Mucosa of rectum (tissue), 2 donors: ENCODE results near the gene KCNB1.
A peak's percentile ranks its signal among the peaks of the same experiment; 100 is the strongest.

Experiments used
- H3K27ac ChIP-seq, 2 donors: one replicate each; pipeline ENCODE4 v1.7.0; 2013; ENCODE audit warnings: inconsistent platforms in 2 of 2, low read depth in 2 of 2, low read length in 2 of 2
- H3K27me3 ChIP-seq, 2 donors: one replicate each; pipeline ENCODE4 v1.7.0; 2013; ENCODE audit warnings: low read length in 2 of 2; ENCODE audit not compliant: control insufficient read depth in 2 of 2, insufficient read depth in 2 of 2
- H3K36me3 ChIP-seq, 2 donors: one replicate each; pipeline ENCODE4 v1.7.0; 2013; ENCODE audit warnings: low read length in 2 of 2; ENCODE audit not compliant: control insufficient read depth in 2 of 2, insufficient read depth in 2 of 2
- H3K4me1 ChIP-seq, 2 donors: one replicate each; pipeline ENCODE4 v1.7.0; 2013; ENCODE audit warnings: low read length in 2 of 2, mild to moderate bottlenecking in 1 of 2; ENCODE audit not compliant: control insufficient read depth in 2 of 2, insufficient read depth in 2 of 2
- H3K4me3 ChIP-seq, 2 donors: one replicate each; pipeline ENCODE4 v1.7.0; 2013; ENCODE audit warnings: low read length in 2 of 2
- H3K9ac ChIP-seq, 2 donors: one replicate each; pipeline ENCODE4 v1.7.0; 2013; ENCODE audit warnings: low read length in 2 of 2, low read depth in 1 of 2, mild to moderate bottlenecking in 1 of 2
- H3K9me3 ChIP-seq, 2 donors: one replicate each; pipeline ENCODE4 v1.7.0; 2013; ENCODE audit warnings: low read length in 2 of 2; ENCODE audit not compliant: control insufficient read depth in 2 of 2
- donor health status: healthy.
- donor health status: Normal muscosa, but diverticular disease.

The KCNB1 gene

GRCh38 chr20:49406666-49407065 lies 75.8 kb downstream of the KCNB1 start:
- Histone ChIP-seq H3K36me3 (no peaks in the 10 kb centered on the region), H3K4me1 (peaks cover 0 to 2% of the 10 kb centered on the region in 2 donors), H3K27ac (no peak overlapping the region), H3K27me3 (no peaks in the 10 kb centered on the region), H3K4me3 (no peak overlapping the region), H3K9me3 (no peaks in the 10 kb centered on the region), H3K9ac (no peak overlapping the region)

GRCh38 chr20:49405696-49406095 lies 76.8 kb downstream of the KCNB1 start:
- no peak overlapping the region for H3K4me3 ChIP-seq
- H3K9me3 ChIP-seq: no peaks in the 10 kb centered on the region
- H3K9ac ChIP-seq: no peak overlapping the region
- H3K36me3 ChIP-seq: no peaks in the 10 kb centered on the region
- no peak overlapping the region for H3K27ac ChIP-seq
- no peaks in the 10 kb centered on the region for H3K27me3 ChIP-seq
- no peaks in the 10 kb centered on the region for H3K4me1 ChIP-seq

GRCh38 chr20:49405062-49405683 lies 77.3 kb downstream of the KCNB1 start:
- Histone ChIP-seq H3K4me3 (no peak overlapping the region), H3K27me3 (no peaks in the 10 kb centered on the region), H3K36me3 (no peaks in the 10 kb centered on the region), H3K9ac (no peak overlapping the region), H3K4me1 (no peaks in the 10 kb centered on the region), H3K9me3 (no peaks in the 10 kb centered on the region), H3K27ac (no peak overlapping the region)

- no peaks in the 10 kb centered on the region for H3K9me3 ChIP-seq
- no peak overlapping the region for H3K9ac ChIP-seq
- H3K36me3 ChIP-seq: no peaks in the 10 kb centered on the region
- H3K4me3 ChIP-seq: no peak overlapping the region
- H3K27ac ChIP-seq: no peak overlapping the region
- no peaks in the 10 kb centered on the region for H3K4me1 ChIP-seq
- no peaks in the 10 kb centered on the region for H3K27me3 ChIP-seq
Measured at GRCh38 chr20:49404461-49404860, 78.0 kb downstream of the KCNB1 start.

GRCh38 chr20:49403911-49404310 lies 78.6 kb downstream of the KCNB1 start:
- Histone ChIP-seq H3K9me3 (no peaks in the 10 kb centered on the region), H3K4me3 (no peak overlapping the region), H3K27me3 (no peaks in the 10 kb centered on the region), H3K27ac (no peak overlapping the region), H3K9ac (no peak overlapping the region), H3K36me3 (no peaks in the 10 kb centered on the region), H3K4me1 (no peaks in the 10 kb centered on the region)

GRCh38 chr20:49403012-49403411 lies 79.5 kb downstream of the KCNB1 start:
- no peaks in the 10 kb centered on the region for H3K4me1 ChIP-seq
- H3K9me3 ChIP-seq: no peaks in the 10 kb centered on the region
- no peak overlapping the region for H3K4me3 ChIP-seq
- H3K27me3 ChIP-seq: no peaks in the 10 kb centered on the region
- no peaks in the 10 kb centered on the region for H3K36me3 ChIP-seq
- no peak overlapping the region for H3K9ac ChIP-seq
- no peak overlapping the region for H3K27ac ChIP-seq

- no peaks in the 10 kb centered on the region for H3K27me3 ChIP-seq
- no peaks in the 10 kb centered on the region for H3K4me1 ChIP-seq
- H3K9ac ChIP-seq: no peak overlapping the region
- no peak overlapping the region for H3K4me3 ChIP-seq
- H3K36me3 ChIP-seq: no peaks in the 10 kb centered on the region
- H3K9me3 ChIP-seq: no peaks in the 10 kb centered on the region
- H3K27ac ChIP-seq: peak overlapping the region; percentile 4 to 13
Measured at GRCh38 chr20:49400904-49401303, 81.6 kb downstream of the KCNB1 start.

- Histone ChIP-seq H3K9ac (no peak overlapping the region), H3K27me3 (no peaks in the 10 kb centered on the region), H3K4me1 (no peaks in the 10 kb centered on the region), H3K27ac (peak overlapping the region; percentile 4 to 32), H3K9me3 (no peaks in the 10 kb centered on the region), H3K4me3 (no peak overlapping the region), H3K36me3 (no peaks in the 10 kb centered on the region)
Measured at GRCh38 chr20:49400410-49400809, 82.1 kb downstream of the KCNB1 start.

- H3K27ac ChIP-seq: peak overlapping the region in 1 of 2 donors; percentile 4
- no peaks in the 10 kb centered on the region for H3K27me3 ChIP-seq
Measured at GRCh38 chr20:49399329-49399728, 83.1 kb downstream of the KCNB1 start.

GRCh38 chr20:49398401-49399144 lies 83.9 kb downstream of the KCNB1 start:
- Histone ChIP-seq H3K4me1 (no peaks in the 10 kb centered on the region), H3K9me3 (no peaks in the 10 kb centered on the region), H3K36me3 (no peaks in the 10 kb centered on the region), H3K4me3 (no peak overlapping the region), H3K9ac (no peak overlapping the region), H3K27ac (no peak overlapping the region), H3K27me3 (no peaks in the 10 kb centered on the region)

More at GRCh38 chr20:49399329-49399728, 83.1 kb downstream of the KCNB1 start:
- no peak overlapping the region for H3K4me3 ChIP-seq
- H3K36me3 ChIP-seq: no peaks in the 10 kb centered on the region
- no peaks in the 10 kb centered on the region for H3K4me1 ChIP-seq
- no peaks in the 10 kb centered on the region for H3K9me3 ChIP-seq
- H3K9ac ChIP-seq: no peak overlapping the region
